HG03469 (cell line): ENCODE measurements around the gene SMYD3.

Source experiments
- ATAC-seq: cut with Tn5 transposase; IDR thresholded peaks from one replicate; pipeline ENCODE4 v1.9.1; 2021; ENCODE audit warnings: mild to moderate bottlenecking, moderate library complexity, moderate number of reproducible peaks; ENCODE audit not compliant: unreplicated experiment

The SMYD3 gene

GRCh38 chr1:246157516-246157915 is 349.6 kb downstream of the SMYD3 start:
- ATAC-seq = no peak

GRCh38 chr1:246156847-246157246 is 350.2 kb downstream of the SMYD3 start:
- ATAC-seq = no peak

DNA sequence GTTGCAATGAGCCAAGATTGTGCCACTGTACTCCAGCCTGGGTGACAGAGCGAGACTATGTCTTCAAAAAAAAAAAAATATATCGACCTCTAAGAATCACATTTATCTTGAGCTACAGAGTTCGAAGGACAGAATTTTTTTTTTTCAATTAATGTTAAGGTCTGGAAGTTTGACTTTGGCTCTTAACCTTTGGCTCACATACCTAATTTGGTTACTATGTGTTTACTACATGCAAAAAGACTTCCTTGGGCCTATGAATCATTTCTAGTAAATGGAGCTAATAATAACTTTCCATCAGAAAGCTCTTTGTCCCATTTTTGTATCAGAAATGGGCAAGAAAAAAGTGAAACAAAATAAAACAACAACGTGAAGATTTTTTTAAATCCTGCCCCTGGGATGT is 351.2 kb downstream of the SMYD3 start:
- ATAC-seq = no peak

- ATAC-seq = no peak
These were observed 353.3 kb downstream of the SMYD3 start for GRCh38 chr1:246153796-246154212.

DNA sequence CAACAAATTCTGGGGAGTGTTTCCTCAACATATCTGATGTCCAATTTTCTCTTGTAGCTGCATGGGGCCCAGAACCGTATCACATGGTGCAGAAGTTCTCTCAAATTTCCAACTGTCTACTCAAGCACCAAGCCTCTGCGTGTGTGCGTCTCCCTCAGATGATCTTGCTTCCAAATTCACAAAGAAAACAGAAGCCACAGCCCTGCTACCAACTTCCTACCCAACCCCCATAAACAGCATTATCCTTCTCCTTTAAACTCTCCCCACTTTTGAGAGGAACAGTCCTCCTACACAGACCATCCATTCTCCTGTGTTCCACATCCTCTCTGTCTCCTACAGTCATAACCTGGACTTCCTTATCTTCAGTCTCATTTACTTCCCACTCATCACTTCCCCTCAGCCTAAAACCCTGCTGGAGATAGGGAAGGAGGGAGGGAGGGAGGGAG is 354.1 kb downstream of the SMYD3 start:
- ATAC-seq = no peak

DNA sequence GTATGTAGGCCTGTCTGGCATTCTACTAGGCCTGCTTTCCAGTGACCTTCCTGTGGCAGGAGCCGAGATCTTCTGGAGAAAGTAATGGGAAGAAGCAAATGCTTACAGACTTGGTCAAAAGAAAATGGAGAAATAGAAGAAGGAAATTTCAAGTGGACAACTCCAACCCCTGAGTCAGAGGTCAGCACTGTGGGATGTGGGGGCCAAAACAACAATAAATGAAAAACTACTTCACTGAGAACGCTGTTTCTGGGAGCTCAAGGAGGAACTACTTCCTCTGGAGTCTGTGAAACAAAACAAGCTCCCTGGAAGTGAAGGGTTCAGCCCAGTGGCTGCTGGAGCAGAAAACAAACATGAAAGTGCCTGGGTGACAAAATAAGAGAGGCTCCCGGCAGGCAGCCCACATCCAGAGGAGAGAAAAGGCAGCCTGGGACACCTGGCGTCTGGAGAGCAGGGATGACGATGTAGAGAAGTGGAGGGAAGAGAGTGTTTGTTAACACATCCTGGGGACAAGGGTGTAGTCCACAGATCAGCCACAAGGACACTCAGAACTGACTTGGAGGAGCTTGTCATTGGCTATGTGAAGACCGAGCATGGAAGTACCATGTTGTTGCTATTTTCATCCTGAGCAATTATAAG is 355.2 kb downstream of the SMYD3 start:
- ATAC-seq = no peak

GRCh38 chr1:246149543-246149942 is 357.5 kb downstream of the SMYD3 start:
- no peak for ATAC-seq

DNA sequence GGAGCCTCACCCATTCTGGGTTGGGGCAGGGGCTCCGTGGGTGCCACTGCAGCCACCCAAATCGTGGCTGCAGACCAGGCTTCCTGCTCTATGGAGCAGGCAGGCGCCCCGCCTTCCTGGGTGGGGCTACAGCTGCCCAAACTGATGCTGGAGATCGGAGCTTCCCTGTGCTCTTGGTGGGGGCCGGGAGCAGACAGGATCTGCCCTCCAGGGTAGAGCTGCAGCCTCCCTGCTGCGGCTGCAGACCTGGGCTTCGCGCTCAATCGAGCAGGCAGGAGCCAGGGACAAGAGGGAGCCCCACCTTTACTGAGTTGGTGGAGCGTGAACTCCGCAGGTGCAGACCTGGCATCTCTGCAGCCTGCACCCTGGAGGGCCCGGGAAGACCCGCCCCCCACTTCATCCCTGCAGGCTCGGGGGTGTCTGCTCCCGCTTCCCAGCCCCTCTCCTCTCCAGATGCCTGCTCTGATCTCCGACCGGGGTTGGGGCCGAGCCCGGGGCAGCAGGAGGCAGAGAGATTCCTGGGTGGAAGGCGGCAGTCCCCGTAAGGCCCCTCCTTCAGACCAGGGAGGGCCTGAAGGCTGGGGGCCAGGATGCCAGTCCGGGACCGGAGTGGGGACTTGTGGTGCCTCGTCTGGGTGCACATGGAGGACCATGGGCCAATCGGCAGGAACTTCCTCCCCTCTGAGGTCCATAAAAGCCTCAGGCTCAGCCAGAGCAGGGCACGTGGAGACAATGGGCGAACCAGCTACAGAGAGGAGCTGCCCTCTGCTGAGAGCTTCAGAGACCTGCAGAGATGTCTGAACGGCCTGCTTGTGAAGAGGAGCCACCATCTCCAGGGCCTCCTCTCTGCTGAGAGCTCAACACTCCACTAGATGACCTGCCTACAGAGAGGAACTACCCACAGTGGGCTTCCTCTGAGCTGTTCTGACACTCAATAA is 359.3 kb downstream of the SMYD3 start:
- ATAC-seq = no peak

- ATAC-seq = no peak
These were observed 360.1 kb downstream of the SMYD3 start for GRCh38 chr1:246146804-246147523.

DNA sequence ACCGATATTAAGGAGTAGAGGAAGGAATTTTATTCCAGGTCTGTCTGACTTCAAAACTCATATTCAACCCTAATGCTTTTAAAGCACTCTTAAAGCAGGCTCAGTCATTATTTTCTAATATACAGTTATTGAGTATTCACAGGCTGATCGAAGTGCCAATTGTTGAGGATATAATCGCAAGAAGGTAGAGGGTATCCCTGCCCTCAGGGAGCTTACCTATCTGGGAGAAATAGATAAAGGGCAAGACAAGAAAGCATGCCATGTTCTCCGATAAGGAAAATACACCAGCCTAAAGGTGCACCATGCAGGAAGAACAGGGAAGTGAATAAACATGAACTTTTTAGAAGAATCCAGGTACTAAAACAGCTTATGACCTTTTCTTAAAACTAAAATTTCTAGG is 361.2 kb downstream of the SMYD3 start:
- ATAC-seq = no peak

DNA sequence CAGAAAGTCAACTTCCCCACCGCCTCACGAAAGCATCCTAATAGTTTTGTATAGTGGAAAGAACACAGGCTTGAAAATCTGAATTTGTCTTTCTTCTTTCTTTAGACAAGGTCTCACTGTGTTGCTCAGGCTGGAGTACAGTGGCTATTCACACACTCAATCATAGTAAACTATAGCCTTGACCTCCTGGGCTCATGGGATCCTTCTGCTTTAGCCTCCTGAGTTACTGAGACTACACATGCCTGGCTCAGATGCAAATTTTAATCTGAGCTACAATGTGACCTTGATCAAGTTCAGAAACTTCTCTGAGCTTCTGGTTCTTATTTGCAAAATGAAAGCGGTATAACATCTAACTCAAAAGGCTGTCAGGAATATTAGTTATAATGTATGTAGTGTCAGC is 362.1 kb downstream of the SMYD3 start:
- ATAC-seq = no peak

- ATAC-seq = no peak
These were observed 364.7 kb downstream of the SMYD3 start for GRCh38 chr1:246142320-246142893.

- ATAC-seq = no peak
These were observed 365.8 kb downstream of the SMYD3 start for GRCh38 chr1:246141306-246141705.

- ATAC-seq = no peak
These were observed 367.3 kb downstream of the SMYD3 start for GRCh38 chr1:246139745-246140182.

GRCh38 chr1:246138781-246139180 is 368.3 kb downstream of the SMYD3 start:
- no peak for ATAC-seq

- ATAC-seq = no peak
These were observed 370.6 kb downstream of the SMYD3 start for GRCh38 chr1:246136477-246136876.

GRCh38 chr1:246134789-246135188 is 372.3 kb downstream of the SMYD3 start:
- no peak for ATAC-seq

DNA sequence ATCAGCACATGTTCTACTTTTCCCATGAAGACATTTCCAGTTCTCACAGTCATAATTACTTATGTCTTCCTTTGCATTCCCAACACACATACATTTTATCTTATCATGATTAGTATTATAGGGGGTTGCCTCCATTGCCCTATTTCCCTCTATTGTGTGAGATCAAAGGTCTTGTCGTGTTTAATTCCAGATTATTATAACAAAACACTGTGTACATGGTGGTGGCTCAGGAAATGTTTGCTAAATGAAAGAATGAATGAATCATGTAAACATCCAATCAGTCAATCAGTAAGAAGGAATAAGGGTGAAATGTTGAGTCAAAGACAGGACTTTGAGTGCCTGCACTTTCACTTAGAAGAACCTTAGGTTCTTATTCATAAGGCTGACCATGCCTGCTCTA is 376.0 kb downstream of the SMYD3 start:
- ATAC-seq = no peak

DNA sequence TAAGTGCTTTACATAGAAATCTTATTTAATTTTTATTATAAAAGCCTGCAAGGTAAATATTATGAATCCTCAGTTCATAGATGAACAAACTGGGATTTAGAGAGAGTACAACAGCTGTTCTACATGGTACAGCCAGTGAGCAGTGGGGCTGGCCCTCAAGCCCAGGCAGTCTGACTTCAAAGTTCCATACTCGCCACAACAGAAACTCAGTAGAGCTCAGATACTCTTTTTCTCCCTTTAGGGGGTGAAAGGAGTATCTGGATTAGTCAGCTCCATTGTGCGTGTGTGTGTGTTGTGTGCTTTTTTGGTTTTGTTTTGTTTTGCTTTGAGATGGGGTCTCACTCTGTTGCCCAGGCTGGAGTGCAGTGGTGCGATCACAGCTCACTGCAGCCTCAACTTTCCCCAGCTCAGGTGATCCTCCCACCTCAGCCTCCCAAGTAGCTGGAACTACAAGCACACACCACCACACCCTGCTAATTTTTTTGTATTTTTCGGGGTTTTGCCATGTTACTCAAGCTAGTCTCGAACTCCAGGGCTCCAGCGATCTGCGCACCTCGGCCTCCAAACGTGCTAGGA is 378.5 kb downstream of the SMYD3 start:
- ATAC-seq = no peak

DNA sequence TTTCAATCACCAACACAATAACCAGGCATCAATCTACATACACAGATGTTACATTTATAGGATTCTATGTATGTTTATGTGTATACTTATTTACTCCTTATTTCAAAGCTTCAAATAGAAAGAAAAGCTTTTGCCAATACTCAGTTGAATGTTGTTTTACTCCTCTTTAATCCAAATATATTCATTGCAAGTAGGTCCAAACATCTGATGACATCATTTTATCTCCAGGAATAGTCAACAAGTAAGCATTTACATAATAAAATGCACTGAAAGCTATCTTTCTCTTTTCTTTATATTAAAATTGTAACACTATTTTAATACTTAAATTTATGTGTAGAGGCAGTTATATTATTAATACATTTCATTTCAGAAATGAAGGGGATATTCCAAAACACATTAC is 380.5 kb downstream of the SMYD3 start:
- no peak for ATAC-seq

GRCh38 chr1:246122071-246122470 is 385.0 kb downstream of the SMYD3 start:
- no peak for ATAC-seq
